ENCODE measurements around the gene HSDL1.
A peak's percentile ranks its signal among the peaks of the same experiment; 100 is the strongest.

The HSDL1 gene

DNA sequence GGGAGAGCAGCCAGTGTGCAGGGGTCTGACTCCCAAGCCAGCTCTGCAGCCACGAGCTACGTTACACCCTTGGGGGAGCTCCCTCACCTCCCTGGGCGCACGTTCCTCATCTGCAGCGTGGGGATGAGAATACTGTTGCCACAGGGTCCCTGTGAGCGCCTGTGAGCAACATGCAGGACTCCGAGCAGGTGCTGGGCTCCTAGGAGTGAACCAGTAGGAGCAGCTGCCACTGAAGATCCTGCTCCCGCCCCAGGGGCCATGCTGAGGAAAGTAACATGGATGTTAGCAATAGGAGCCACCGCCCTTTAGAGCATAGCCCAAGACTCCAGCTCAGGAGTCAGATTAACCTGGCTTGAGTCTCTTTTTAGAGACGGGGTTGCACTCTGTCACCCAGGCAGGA is 16.1 kb upstream of the HSDL1 start:
- peaks cover 47 to 67% of the 10 kb centered on the region in 2 donors for H3K27me3 Mint-ChIP-seq
- H3K27ac Mint-ChIP-seq: no peak overlapping the region
- H3K4me3 Mint-ChIP-seq: no peak overlapping the region
- no peaks in the 10 kb centered on the region for H3K9me3 Mint-ChIP-seq
- peaks cover 0 to 7% of the 10 kb centered on the region in 2 donors for H3K4me1 Mint-ChIP-seq
- ATAC-seq (replicated peaks) (no peak), DNase-seq (no peak)
- no peaks in the 10 kb centered on the region for H3K36me3 Mint-ChIP-seq

DNA sequence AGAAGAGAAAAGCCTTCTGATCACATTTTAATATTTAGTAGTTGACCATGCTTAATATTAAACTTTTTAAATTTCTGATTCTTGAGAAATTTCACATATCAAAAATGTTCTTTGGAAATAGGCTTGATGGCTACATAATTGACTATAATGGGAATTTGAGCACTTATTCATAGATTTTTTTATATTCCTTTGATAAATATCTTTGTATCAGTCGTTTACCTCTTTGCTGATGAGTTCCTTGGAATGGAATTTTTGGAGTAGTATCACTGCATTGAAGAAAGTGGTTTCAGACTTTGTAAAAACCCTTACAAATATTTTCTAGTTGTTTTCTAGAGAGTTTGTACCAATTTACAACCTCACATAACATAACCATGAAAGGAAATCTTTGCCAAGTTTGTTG is 14.8 kb upstream of the HSDL1 start:
- Mint-ChIP-seq H3K9me3 (no peaks in the 10 kb centered on the region), H3K27me3 (peaks cover 47 to 66% of the 10 kb centered on the region in 2 donors), H3K27ac (no peak overlapping the region), H3K4me3 (no peak overlapping the region), H3K36me3 (no peaks in the 10 kb centered on the region), H3K4me1 (peaks cover 0 to 7% of the 10 kb centered on the region in 2 donors)
- DNase-seq (no peak), ATAC-seq (replicated peaks) (no peak)

DNA sequence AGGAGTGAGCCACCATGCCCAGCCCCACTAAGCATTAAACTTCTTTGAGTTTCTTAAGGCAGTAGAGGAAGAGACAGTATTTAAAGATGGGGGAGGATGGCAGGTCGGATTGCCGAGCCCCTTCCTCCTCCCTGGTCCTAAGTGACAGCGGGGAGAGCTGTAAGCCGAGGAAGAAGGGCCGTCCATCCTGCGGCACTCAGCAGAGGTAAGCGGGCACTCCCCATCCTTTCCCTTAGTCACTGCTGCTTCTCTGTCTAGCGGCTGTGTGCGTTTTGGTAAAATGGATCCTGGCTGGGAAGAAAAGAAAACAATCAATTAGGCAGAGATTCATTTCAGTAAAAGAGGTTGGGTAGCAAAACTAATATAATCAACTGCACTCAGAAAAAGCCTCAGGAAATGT is 14.0 kb upstream of the HSDL1 start:
- Mint-ChIP-seq H3K9me3 (no peaks in the 10 kb centered on the region), H3K27me3 (peaks cover 46 to 60% of the 10 kb centered on the region in 2 donors), H3K36me3 (no peaks in the 10 kb centered on the region), H3K4me1 (peaks cover 0 to 7% of the 10 kb centered on the region in 2 donors), H3K4me3 (no peak overlapping the region), H3K27ac (no peak overlapping the region)
- DNase-seq: no peak
- no peak for ATAC-seq (replicated peaks)

DNA sequence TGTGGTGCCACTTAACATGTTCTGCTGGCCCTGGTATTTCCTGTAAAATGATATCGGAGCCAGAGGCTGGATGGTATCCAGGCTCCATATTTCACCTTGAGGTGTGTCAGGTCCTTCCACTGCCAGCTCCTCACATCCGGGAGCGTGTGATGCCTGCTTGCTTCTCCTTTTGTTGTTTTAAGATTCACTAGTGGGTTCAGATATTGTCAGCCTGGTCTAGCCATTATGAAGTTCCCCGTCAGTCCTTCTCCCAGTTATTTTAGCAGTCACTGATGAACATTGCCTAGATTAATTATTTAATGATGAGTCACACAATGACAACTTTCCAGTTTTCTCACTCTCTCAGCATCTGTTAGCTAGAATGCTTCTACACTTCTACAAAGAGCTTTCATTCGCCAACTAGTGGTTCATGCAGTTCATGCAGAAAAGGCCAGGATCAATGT is 11.4 kb upstream of the HSDL1 start:
- ATAC-seq (replicated peaks) (no peak), DNase-seq (no peak)
- H3K4me1 Mint-ChIP-seq: peaks cover 0 to 7% of the 10 kb centered on the region in 2 donors
- no peak overlapping the region for H3K4me3 Mint-ChIP-seq
- H3K27me3 Mint-ChIP-seq: peaks cover 41 to 48% of the 10 kb centered on the region in 2 donors
- no peak overlapping the region for H3K27ac Mint-ChIP-seq
- H3K9me3 Mint-ChIP-seq: no peaks in the 10 kb centered on the region
- no peaks in the 10 kb centered on the region for H3K36me3 Mint-ChIP-seq

DNA sequence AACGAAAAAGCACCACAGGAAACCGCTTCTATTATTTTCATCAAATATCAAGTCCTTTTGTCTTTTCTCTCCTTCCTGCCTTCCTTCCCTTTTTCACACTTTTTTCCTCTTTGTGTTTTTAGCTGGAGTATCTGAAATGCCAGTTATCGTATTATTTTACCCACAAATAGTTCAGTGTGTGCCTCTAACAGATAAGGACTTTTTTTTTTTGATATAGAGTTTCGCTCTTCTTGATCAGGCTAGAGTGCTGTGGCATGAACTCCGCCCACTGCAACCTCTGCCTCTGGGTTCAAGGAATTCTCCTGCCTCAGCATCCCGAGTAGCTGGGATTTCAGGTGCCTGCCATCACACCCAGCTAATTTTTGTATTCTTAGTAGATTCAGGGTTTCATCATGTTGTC is 10.8 kb upstream of the HSDL1 start:
- ATAC-seq (replicated peaks) (no peak), DNase-seq (no peak)
- H3K27ac Mint-ChIP-seq: no peak overlapping the region
- H3K9me3 Mint-ChIP-seq: no peaks in the 10 kb centered on the region
- no peaks in the 10 kb centered on the region for H3K36me3 Mint-ChIP-seq
- H3K27me3 Mint-ChIP-seq: peaks cover 47 to 54% of the 10 kb centered on the region in 2 donors
- H3K4me1 Mint-ChIP-seq: peaks cover 0 to 7% of the 10 kb centered on the region in 2 donors
- no peak overlapping the region for H3K4me3 Mint-ChIP-seq

DNA sequence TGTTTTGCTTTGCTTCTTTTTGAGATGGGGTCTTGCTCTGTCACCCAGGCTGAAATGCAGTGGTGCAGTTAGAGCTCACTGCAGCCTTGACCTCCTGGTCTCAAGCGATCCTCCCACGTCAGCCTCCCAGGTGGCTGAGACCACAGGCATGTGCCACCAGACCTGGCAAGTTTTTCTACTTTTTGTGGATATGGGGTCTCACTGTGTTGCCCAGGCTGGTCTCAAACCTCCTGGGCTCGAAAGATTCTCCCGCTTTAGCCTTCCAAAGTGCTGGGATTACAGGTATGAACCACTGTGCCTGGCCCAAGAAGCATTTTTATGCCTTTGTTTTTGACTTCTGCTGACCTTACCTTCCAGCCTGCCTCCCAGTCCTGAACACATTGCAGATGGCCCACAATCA is 10.2 kb upstream of the HSDL1 start:
- H3K36me3 Mint-ChIP-seq: no peaks in the 10 kb centered on the region
- H3K4me3 Mint-ChIP-seq: no peak overlapping the region
- H3K4me1 Mint-ChIP-seq: peaks cover 0 to 7% of the 10 kb centered on the region in 2 donors
- DNase-seq (no peak), ATAC-seq (replicated peaks) (no peak)
- H3K27ac Mint-ChIP-seq: no peak overlapping the region
- peaks cover 47 to 55% of the 10 kb centered on the region in 2 donors for H3K27me3 Mint-ChIP-seq
- no peaks in the 10 kb centered on the region for H3K9me3 Mint-ChIP-seq

DNA sequence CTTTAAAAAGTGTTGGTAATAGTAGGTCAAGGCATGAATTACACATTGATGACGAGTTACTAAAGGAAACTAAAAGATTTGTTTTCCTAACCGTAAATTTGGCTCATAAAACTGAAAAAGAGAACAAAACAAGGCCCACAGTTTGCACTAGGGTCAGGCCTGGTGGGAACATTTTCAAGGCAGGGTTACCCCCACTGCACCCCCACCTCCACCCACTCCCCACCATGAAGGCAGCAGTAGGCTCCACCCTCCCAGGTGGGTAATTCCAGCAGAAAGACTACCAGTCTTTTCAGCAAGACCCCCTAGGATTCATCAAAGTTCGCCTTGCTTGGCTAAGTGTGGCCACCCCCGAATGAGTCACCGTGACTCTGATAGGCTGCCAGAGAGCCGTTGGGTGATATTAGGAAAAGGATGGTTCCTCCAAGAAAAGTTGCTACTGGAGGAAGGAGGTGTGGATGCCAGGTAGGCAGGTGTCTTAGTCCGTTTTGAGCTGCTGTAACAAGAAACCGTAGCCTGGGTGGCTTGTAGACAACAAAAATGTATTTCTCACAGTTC is 8.8 kb upstream of the HSDL1 start:
- H3K27me3 Mint-ChIP-seq: peaks cover 40 to 45% of the 10 kb centered on the region in 2 donors
- H3K36me3 Mint-ChIP-seq: no peaks in the 10 kb centered on the region
- ATAC-seq (replicated peaks): no peak
- H3K9me3 Mint-ChIP-seq: no peaks in the 10 kb centered on the region
- peaks cover 0 to 2% of the 10 kb centered on the region in 2 donors for H3K4me1 Mint-ChIP-seq
- no peak for DNase-seq
- no peak overlapping the region for H3K4me3 Mint-ChIP-seq
- H3K27ac Mint-ChIP-seq: no peak overlapping the region

DNA sequence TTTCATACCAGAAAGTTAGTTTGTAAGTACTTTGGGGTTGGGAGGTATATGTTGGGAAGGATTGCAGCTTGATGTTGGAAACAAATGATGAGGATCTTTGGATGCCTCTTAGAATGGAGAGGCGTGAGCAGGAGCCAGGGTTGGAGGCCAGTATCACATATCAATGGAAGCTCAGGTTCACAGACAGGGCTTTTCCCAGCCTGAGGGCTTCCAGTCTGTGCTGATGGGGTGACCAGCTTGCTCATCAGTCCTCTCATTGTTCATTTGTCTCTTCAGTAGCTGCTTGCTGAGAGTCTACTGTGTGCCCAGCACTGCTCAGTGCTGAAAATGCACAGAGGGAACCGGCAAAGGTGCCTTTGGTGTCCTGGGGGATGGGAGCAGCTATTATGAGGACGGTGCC is 5.9 kb upstream of the HSDL1 start:
- Mint-ChIP-seq H3K4me1 (no peaks in the 10 kb centered on the region), H3K9me3 (no peaks in the 10 kb centered on the region), H3K36me3 (no peaks in the 10 kb centered on the region), H3K27ac (no peak overlapping the region), H3K4me3 (no peak overlapping the region), H3K27me3 (peaks cover 20 to 22% of the 10 kb centered on the region in 2 donors)
- ATAC-seq (replicated peaks): no peak
- no peak for DNase-seq

DNA sequence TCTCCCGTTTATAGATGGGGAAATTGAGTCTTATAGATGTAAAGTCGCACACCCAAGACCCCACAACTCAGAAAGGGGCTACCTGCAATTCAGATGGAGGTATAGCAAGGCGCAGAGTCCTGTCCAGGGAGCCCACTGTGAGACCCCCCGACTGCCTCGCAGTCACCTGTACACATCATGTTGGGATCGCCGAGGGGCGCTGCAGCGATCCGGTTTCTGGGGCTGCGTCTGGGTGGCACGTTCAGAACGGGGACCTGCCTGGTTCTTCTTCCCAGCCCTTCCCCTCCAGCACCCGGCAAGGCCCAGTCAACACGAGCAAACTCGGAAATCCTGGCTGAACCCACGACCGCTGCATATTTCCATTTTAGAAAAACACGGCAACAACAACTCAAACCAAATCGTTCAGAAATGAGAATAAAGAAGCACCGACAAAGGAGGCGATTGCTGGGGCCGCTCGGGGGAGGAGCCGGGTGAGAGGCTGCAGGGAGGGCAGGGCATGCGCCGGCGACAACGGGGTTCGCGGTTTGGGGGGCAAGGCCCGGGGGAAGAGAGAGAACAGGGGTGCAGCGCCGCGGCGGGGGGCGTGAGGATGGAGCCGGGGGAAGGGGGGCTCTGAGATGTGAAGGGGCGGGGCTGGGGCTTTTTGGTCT is 643 bp downstream of the HSDL1 start:
- DNase-seq: peak; percentile 15

DNA sequence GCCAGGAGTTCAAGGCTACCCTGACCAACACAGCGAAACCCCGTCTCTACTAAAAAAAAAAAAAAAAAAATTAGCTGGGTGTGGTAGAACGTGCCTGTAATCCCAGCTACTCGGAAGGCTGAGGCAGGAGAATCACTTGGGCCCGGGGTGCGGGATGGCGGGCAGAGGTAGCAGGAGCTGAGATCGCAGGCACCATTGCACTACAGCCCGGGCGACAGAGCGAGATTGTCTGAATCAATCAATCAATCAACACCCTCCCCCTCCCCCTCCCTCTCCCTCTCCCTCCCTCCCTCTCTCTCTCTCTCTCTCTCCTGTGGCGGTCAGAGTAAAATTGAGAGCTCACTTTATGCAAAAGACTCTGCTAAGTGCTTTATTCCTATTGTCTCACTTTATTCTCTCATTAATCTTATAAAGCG is 1.2 kb downstream of the HSDL1 start:
- H3K27me3 Mint-ChIP-seq: no peaks in the 10 kb centered on the region
- DNase-seq: no peak
- H3K36me3 Mint-ChIP-seq: peaks cover 6 to 10% of the 10 kb centered on the region in 2 donors
- H3K4me1 Mint-ChIP-seq: peaks cover 13 to 17% of the 10 kb centered on the region in 2 donors
- ATAC-seq (replicated peaks): no peak
- peak overlapping the region; percentile 95 to 97 for H3K4me3 Mint-ChIP-seq
- H3K27ac Mint-ChIP-seq: peak overlapping the region; percentile 96
- H3K9me3 Mint-ChIP-seq: no peaks in the 10 kb centered on the region

More for the DNA sequence above, 643 bp downstream of the HSDL1 start:
- peak; percentile 56 to 68 for ATAC-seq (replicated peaks)
- peaks cover 5 to 6% of the 10 kb centered on the region in 2 donors for H3K36me3 Mint-ChIP-seq
- no peaks in the 10 kb centered on the region for H3K27me3 Mint-ChIP-seq
- H3K27ac Mint-ChIP-seq: peak overlapping the region; percentile 96
- no peaks in the 10 kb centered on the region for H3K9me3 Mint-ChIP-seq
- H3K4me3 Mint-ChIP-seq: peak overlapping the region; percentile 95 to 97
- H3K4me1 Mint-ChIP-seq: peaks cover 7 to 12% of the 10 kb centered on the region in 2 donors

DNA sequence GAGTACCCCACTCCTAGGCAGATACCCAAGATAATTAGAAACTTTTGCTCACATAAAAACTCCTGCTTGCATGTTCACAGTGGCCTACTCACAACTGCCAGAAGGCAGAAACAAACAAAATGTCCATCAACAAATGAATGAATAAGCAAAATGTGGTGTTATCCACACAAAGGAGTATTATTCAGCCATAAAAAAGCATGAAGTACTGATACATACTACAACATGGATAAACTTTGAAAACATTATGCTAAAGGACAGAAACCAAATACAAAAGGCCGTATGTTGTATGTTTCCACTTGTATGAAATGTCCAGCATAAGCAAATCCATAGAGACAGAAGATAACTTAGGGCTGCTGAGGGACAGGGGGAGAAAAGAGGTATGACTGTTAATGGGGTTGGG is 1.9 kb downstream of the HSDL1 start:
- Mint-ChIP-seq H3K9me3 (no peaks in the 10 kb centered on the region), H3K4me1 (peaks cover 13 to 20% of the 10 kb centered on the region in 2 donors), H3K4me3 (no peak overlapping the region), H3K36me3 (peaks cover 6 to 11% of the 10 kb centered on the region in 2 donors), H3K27me3 (no peaks in the 10 kb centered on the region), H3K27ac (no peak overlapping the region)
- ATAC-seq (replicated peaks) (no peak), DNase-seq (no peak)

DNA sequence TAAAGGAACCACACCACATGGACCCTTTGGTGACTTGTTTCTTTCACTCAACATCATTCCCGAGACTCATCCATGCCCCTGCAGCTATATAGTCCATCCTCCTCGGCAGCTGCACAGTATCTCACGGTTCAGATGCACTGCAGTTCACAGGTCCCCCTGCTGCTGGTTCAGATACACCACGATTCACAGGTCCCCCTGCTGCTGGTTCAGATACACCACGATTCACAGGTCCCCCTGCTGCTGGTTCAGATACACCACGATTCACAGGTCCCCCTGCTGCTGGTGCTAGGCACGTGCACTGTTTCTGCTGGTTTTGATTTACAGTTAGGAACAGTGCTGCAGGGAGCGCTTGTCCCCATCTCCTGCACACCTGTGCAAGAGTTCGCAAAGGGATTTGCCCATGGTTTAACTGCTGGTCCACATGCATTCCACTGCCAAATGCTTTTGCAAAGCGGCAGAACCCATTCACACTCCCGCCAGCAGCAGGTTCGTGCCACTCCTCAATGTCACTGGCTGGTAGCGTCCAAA is 3.8 kb downstream of the HSDL1 start:
- Mint-ChIP-seq H3K4me1 (peaks cover 21 to 30% of the 10 kb centered on the region in 2 donors), H3K4me3 (no peak overlapping the region), H3K27me3 (no peaks in the 10 kb centered on the region), H3K36me3 (peaks cover 6 to 16% of the 10 kb centered on the region in 2 donors), H3K9me3 (no peaks in the 10 kb centered on the region), H3K27ac (no peak overlapping the region)
- ATAC-seq (replicated peaks): peak in 1 of 2 donors; percentile 13
- DNase-seq: no peak

DNA sequence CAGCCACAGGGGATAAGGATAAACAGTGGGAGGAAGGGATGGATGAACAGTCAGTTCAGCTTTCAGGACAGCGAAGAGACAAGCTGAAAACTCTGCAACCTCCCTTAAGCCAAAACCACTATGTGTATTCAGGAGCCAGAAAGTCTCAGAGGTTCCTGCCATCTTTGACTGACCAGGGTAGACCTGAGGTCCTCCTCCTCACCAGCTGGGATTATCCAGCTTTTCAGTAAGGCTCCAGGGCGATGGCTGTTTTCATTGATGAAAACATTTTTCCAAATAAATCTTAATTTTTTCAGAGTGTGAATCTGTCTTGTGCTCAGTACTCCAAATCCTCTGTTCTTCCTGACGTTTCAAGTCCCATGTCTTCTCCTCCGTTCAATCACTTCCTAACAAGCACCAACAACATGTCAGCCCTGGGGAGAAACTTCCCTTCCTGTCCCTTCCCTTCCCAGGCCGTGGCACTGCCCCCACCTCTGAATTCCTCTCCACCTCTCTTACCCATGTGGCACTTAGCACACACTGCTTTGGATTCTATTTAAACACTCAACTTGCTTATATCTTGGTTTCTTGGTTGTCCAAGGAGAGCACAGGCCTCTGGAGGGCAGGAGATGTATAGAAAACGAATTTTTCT is 5.2 kb downstream of the HSDL1 start:
- Mint-ChIP-seq H3K4me3 (no peak overlapping the region), H3K4me1 (peaks cover 27 to 37% of the 10 kb centered on the region in 2 donors), H3K27ac (no peak overlapping the region), H3K36me3 (peaks cover 6 to 20% of the 10 kb centered on the region in 2 donors), H3K9me3 (no peaks in the 10 kb centered on the region), H3K27me3 (no peaks in the 10 kb centered on the region)
- ATAC-seq (replicated peaks) (no peak), DNase-seq (no peak)

DNA sequence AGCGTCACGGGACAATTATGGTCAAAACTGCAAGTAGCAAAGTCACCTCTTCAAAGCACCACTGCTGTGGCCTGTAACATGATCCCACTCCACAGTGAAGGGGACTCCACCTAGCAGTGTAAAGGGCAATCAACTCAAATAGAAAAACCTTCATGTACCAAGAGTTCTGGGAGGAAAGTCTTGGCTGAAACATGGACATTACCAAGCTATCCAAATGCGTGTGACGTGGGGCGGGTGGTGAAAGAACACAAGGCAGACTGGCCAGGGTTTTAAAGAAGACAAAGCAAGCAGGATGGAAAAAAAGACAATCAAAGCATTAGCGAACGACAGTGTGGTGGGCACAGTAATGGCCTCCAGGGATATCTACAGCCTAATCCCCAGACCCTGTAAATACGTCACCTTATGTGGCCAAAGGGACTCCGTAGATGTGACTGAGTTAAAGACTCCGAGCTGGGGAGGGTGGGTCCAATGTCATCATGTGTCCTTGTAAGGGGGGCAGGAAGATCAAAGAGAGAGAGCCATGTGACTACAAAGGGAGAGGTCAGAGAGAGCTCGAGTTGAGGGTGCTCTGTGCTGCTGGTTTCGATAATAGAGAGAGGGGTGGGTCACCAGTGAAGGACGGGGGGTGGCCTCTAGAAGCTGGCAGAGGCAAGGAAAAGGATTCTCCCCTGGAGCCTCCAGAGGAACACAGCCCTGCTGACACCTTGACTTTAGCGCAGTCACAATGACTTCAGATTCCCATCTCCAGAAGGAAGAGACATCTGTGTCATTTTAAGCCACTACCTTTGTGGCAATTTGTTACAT is 6.0 kb downstream of the HSDL1 start:
- Mint-ChIP-seq H3K4me3 (no peak overlapping the region), H3K4me1 (peaks cover 26 to 35% of the 10 kb centered on the region in 2 donors), H3K27ac (no peak overlapping the region), H3K27me3 (no peaks in the 10 kb centered on the region), H3K36me3 (peaks cover 6 to 21% of the 10 kb centered on the region in 2 donors), H3K9me3 (no peaks in the 10 kb centered on the region)
- ATAC-seq (replicated peaks) (peak; percentile 52 to 75), DNase-seq (no peak)
